ENCODE data around the gene PRCD.

The PRCD gene

DNA sequence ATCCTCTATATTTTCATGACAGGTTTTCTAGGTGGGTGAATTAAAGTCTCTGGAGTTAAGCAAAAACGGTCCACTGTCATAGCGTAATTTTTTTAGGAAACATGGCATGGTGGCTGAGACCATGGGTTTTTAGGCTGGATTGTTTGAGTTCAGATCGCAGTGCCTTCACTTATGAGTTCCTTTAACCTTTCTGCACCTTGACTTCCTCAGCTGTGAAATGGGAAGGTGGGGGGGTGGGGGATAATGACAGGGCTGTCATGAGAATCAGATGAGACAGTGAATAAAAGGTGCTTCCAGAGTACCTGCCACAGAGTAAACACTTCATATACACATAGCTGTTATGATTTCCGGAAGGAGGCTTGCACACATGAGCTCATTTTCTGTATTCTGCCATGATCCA is 11.8 kb downstream of the PRCD start:
- H3K9me3 ChIP-seq: no peaks in the 10 kb centered on the region
- no peaks in the 10 kb centered on the region for H3K36me3 ChIP-seq
- peaks cover 5% of the 10 kb centered on the region for H3K27me3 ChIP-seq
- H3K4me3 ChIP-seq (ENCODE audit: low read depth in 1 of 2, low read length in 1 of 2): peak overlapping the region; percentile 46 to 47
- peaks cover 21 to 69% of the 10 kb centered on the region in 2 experiments for H3K4me1 ChIP-seq (ENCODE audit: control insufficient read depth in 1 of 2, insufficient read depth in 1 of 2, low read depth in 1 of 2, low read length in 1 of 2)
- no peak for TF ChIP-seq CTCF (IDR thresholded peaks at IDR 0.05)
- H3K27ac ChIP-seq: peak overlapping the region; percentile 80

GRCh38 chr17:76553178-76553908 is 13.5 kb downstream of the PRCD start:
- H3K4me3 ChIP-seq (ENCODE audit: low read depth in 1 of 2, low read length in 1 of 2): no peak overlapping the region

DNA sequence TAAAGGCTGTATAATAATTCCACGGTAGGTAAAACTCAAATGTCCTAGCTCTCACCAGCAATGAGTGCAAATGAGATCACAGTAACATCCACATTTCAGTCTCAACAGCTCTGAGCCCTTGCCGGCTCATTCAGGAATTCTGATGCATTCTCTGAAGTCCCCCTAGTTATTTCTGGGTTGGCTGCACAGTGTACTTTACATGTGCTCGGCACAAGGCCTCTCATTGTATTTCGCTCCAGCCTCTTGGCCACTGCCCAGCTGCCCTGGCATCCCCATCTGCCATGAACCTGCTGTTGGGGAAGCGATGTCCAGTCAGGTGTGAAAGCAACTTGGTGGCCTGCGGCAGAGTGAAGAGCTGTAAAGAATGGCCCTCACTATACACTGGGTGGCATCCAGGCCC is 14.3 kb downstream of the PRCD start:
- Histone ChIP-seq H3K4me3 (ENCODE audit: low read depth in 1 of 2, low read length in 1 of 2) (no peak overlapping the region), H3K27ac (peak overlapping the region; percentile 10), H3K9me3 (no peaks in the 10 kb centered on the region), H3K36me3 (no peaks in the 10 kb centered on the region), H3K4me1 (ENCODE audit: control insufficient read depth in 1 of 2, insufficient read depth in 1 of 2, low read depth in 1 of 2, low read length in 1 of 2) (peaks cover 37 to 68% of the 10 kb centered on the region in 2 experiments), H3K27me3 (no peaks in the 10 kb centered on the region)
- no peak for TF ChIP-seq CTCF (IDR thresholded peaks at IDR 0.05)

More at GRCh38 chr17:76553178-76553908, 13.5 kb downstream of the PRCD start:
- Histone ChIP-seq H3K36me3 (no peaks in the 10 kb centered on the region), H3K9me3 (no peaks in the 10 kb centered on the region), H3K4me1 (ENCODE audit: control insufficient read depth in 1 of 2, insufficient read depth in 1 of 2, low read depth in 1 of 2, low read length in 1 of 2) (peaks cover 29 to 67% of the 10 kb centered on the region in 2 experiments), H3K27ac (no peak overlapping the region), H3K27me3 (no peaks in the 10 kb centered on the region)
- no peak for TF ChIP-seq CTCF (IDR thresholded peaks at IDR 0.05)

DNA sequence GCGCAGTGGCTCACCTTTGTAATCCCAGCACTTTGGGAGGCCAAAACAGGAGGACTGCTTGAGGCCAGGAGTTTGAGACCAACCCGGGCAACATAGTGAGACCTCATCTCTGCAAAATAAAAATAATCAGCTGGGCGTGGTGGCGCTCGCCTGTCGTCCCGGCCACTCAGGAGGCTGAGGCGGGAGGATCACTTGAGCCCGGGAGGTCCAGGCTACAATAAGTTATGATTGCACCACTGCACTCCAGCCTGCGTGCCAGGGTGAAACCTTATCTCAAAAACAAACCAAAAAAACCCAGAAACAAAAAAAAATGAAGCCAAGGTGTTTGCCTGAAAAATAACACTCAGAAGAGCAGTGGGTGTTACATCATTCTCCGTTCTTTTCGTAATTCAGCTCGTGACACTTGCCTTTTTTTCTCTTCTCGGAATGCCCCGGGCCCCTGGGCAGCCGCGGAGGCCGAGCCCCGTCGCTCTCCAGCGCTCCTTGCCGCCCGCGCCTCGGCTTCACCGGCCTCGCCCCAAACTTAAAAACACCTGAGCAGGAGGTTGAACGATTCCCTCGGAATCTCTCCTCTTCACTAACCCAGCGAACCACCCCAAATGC is 17.0 kb downstream of the PRCD start:
- Histone ChIP-seq H3K36me3 (no peaks in the 10 kb centered on the region), H3K27me3 (no peaks in the 10 kb centered on the region), H3K27ac (peak overlapping the region; percentile 97), H3K9me3 (no peaks in the 10 kb centered on the region), H3K4me1 (ENCODE audit: control insufficient read depth in 1 of 2, insufficient read depth in 1 of 2, low read depth in 1 of 2, low read length in 1 of 2) (peaks cover 47 to 71% of the 10 kb centered on the region in 2 experiments), H3K4me3 (ENCODE audit: low read depth in 1 of 2, low read length in 1 of 2) (peak overlapping the region; percentile 90 to 99)
- TF ChIP-seq CTCF (IDR thresholded peaks at IDR 0.05): no peak

DNA sequence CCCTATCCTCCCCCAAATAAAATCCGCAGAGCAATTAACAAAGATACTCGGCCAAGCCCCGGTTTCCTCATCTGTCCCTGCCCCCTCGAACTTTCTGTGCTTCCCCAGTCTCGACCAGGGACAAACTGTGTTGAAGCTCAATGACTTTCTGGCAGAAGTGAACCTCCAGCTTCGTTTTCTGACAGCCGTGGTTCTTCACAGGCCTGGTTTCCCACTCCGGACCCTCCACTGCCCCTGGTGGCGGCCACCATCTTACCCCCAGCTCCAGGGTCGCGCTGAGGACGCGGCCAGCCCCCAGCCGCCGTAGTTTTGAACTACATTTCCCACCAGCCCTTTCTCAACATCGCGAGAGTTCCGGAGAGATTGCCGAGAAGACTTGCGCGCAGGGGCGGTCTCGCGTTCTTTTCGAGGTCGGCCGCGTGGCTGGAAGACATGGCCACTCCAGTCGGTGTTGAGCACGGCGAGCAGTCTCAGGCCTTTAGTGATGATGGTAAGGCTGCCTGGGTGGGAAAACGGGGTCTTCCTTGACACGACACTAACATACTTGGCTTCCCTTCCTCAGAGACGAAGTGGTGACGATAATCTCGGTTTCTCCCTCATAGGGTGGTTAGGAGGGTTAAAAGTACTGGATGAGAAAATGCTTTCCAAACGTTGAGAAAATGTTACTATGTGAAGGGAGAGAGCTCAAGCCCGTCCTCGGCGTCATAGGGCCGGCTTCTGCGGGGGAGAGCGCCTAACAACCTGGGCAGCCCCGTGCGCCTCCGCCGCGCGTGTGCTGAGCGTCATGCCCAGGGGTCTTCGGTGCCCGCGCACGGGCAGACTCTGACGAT is 17.7 kb downstream of the PRCD start:
- Histone ChIP-seq H3K9me3 (no peaks in the 10 kb centered on the region), H3K4me1 (ENCODE audit: control insufficient read depth in 1 of 2, insufficient read depth in 1 of 2, low read depth in 1 of 2, low read length in 1 of 2) (peaks cover 51 to 73% of the 10 kb centered on the region in 2 experiments), H3K27ac (peak overlapping the region; percentile 97), H3K27me3 (no peaks in the 10 kb centered on the region), H3K36me3 (peaks cover 1% of the 10 kb centered on the region), H3K4me3 (ENCODE audit: low read depth in 1 of 2, low read length in 1 of 2) (peak overlapping the region; percentile 90 to 99)
- peak; percentile 56 for TF ChIP-seq CTCF (IDR thresholded peaks at IDR 0.05)

Measured in neutrophil (primary cell).